ENCODE results near the gene ITGA2B. TPM values are rescaled to one million over a fixed set of nuclear protein-coding genes. Genes with fewer than 3 reads are reported as not detected.

Gene ITGA2B
- total and polyA plus RNA-seq, 2 experiments from 2014 or later: not detected

DNA sequence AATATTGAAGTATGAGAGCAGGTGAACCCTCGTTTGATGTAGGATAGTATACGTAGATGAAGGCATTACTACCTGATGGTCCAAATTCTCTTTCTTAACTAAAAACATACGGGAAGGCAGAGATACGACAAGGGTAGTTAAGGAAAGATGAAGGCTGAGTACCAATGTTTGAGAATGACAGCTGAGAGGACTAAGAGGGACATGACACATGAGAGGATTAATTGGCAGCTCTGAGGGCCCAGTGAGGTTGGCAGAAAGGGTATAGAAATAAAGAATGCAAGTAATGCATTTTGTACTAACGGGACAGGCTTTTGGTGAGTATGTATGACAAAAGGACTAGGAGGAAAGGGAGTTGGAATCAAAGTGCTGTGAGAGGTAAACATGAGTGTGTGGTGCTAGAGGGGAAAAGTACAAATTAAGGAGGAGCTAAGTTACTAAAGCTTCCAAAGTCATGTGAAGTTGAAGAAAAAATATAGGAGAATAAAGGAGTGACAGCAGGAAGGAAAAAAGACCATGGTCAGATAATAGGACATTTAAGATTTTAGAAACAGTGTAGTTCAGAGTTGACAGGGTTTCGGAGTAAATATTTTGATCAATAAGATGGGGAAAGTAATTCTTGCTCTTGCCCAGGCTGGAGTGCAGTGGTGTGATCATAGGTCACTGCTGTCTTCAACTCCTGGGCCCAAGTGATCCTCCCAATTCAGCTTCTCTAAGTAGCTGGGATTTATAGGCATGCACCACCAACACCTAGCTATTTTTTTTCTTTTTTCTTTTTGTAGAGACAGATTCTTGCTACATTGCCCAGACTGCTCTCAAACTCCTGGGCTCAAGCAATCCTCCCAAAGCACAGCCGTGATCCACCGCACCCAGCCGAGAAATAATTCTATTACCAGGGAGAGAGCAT is 43.1 kb upstream of the ITGA2B start:
- no peaks in the 10 kb centered on the region for H4K20me1 ChIP-seq (ENCODE audit: insufficient read depth)
- H3K9ac ChIP-seq: no peak overlapping the region
- no peaks in the 10 kb centered on the region for H3K9me2 ChIP-seq (ENCODE audit: insufficient read depth)
- no peak overlapping the region for H2AFZ ChIP-seq
- in situ Hi-C loops (cut with MboI): no loop called here
- 97 to 98% methylated on average over 9 of the region's 9 CpGs for WGBS, 2 experiments (ENCODE audit: low coverage in 1 of 2, low lambda C conversion rate in 2 of 2, missing lambda C conversion rate in 2 of 2)
- peaks cover 40% of the 10 kb centered on the region for H3K79me2 ChIP-seq (ENCODE audit: insufficient read depth)
- H3K4me2 ChIP-seq (ENCODE audit: unreplicated experiment): no peak overlapping the region
- no peak for DNase-seq
- no peaks in the 10 kb centered on the region for H3K9me3 ChIP-seq (ENCODE audit: low read depth)
- no peaks in the 10 kb centered on the region for H3K4me1 ChIP-seq (ENCODE audit: insufficient read depth)
- no peaks in the 10 kb centered on the region; the same call in 1 of the 2 replicates for H3F3A ChIP-seq (ENCODE audit: insufficient read depth)
- H3K27ac ChIP-seq: no peak overlapping the region
- H3K36me3 ChIP-seq (ENCODE audit: low read depth): peaks cover 33% of the 10 kb centered on the region
- no peak overlapping the region for H3K4me3 ChIP-seq
- TF ChIP-seq EZH2 (IDR thresholded peaks at IDR 0.05; ENCODE audit: insufficient read depth, poor library complexity, severe bottlenecking) (no peak), EZH2phosphoT487 (IDR thresholded peaks at IDR 0.05; ENCODE audit: insufficient read depth, low read depth) (no peak)
- no peaks in the 10 kb centered on the region for H3K27me3 ChIP-seq (replicated peaks; ENCODE audit: insufficient read depth)

DNA sequence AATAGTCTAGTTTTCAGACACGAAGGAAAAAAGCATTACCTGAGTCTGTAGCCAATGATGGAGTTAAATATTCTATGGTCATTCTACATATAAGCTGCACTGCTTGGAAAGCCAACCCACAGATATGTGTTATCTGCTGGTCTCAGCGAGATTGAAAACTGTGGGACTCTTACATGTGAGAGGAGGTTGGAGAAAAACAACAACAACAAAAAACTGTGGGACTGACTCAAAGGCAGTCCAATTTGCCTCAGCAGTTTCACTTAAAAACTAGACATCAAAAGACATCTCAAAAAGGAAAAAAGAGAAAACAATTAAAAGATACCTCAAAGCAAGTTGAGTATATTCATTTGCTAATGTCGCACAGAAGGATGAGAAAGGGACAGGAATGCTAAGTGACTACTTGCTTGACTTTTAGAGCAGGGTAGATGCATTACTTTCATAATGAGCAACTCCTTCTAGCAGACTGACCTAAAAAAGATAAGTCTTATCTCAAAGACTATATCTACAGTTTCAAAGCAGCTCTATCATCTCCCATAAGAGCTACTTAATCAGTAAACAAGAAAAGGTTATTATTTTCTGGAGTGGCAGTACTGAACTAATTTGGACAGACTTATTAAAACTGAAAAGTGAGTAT is 35.5 kb upstream of the ITGA2B start:
- DNase-seq: no peak
- H2AFZ ChIP-seq: no peak overlapping the region
- H3K27ac ChIP-seq: no peak overlapping the region
- 98 to 99% methylated on average over 3 of the region's 3 CpGs for WGBS, 2 experiments (ENCODE audit: low coverage in 1 of 2, low lambda C conversion rate in 2 of 2, missing lambda C conversion rate in 2 of 2)
- no peaks in the 10 kb centered on the region for H4K20me1 ChIP-seq (ENCODE audit: insufficient read depth)
- no peaks in the 10 kb centered on the region for H3K27me3 ChIP-seq (replicated peaks; ENCODE audit: insufficient read depth)
- TF ChIP-seq EZH2phosphoT487 (IDR thresholded peaks at IDR 0.05; ENCODE audit: insufficient read depth, low read depth) (no peak), EZH2 (IDR thresholded peaks at IDR 0.05; ENCODE audit: insufficient read depth, poor library complexity, severe bottlenecking) (no peak)
- peaks cover 29% of the 10 kb centered on the region for H3K36me3 ChIP-seq (ENCODE audit: low read depth)
- H3K9me3 ChIP-seq (ENCODE audit: low read depth): no peaks in the 10 kb centered on the region
- no peak overlapping the region for H3K4me3 ChIP-seq
- H3K79me2 ChIP-seq (ENCODE audit: insufficient read depth): peaks cover 36% of the 10 kb centered on the region
- in situ Hi-C loops (cut with MboI): no loop called here
- no peaks in the 10 kb centered on the region for H3F3A ChIP-seq (ENCODE audit: insufficient read depth)
- no peak overlapping the region for H3K4me2 ChIP-seq (ENCODE audit: unreplicated experiment)
- no peak overlapping the region for H3K9ac ChIP-seq
- H3K4me1 ChIP-seq (ENCODE audit: insufficient read depth): no peaks in the 10 kb centered on the region
- H3K9me2 ChIP-seq (ENCODE audit: insufficient read depth): no peaks in the 10 kb centered on the region

DNA sequence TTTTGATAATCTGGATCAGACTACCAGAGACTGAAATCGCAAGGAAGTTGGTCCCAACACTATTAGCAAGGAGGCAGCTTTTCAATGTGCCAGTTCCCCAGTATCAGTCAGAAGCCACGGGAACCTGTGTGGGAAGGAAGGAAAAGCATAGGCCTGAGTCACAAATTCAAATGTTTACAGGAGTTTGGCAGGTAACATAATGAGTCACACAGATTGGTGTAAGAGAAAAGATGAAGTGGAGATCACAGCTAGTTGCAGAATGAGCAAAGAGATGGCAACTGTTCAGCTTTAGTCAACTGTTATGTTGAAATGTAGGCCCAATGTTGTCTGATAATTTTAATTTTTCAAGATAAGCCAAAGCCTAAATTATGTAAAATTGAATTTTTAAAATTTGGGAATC is 28.1 kb upstream of the ITGA2B start:
- Histone ChIP-seq H3K9me3 (ENCODE audit: low read depth) (no peaks in the 10 kb centered on the region), H3K9me2 (ENCODE audit: insufficient read depth) (no peaks in the 10 kb centered on the region), H3F3A (ENCODE audit: insufficient read depth) (peaks cover 25% of the 10 kb centered on the region), H3K4me3 (no peak overlapping the region), H2AFZ (no peak overlapping the region), H3K27me3 (replicated peaks; ENCODE audit: insufficient read depth) (no peaks in the 10 kb centered on the region), H3K27ac (peak overlapping the region; percentile 68), H3K4me1 (ENCODE audit: insufficient read depth) (peaks cover 11% of the 10 kb centered on the region), H4K20me1 (ENCODE audit: insufficient read depth) (peaks cover 2% of the 10 kb centered on the region; the same call in 1 of the 2 replicates), H3K4me2 (ENCODE audit: unreplicated experiment) (no peak overlapping the region), H3K36me3 (ENCODE audit: low read depth) (peaks cover 16% of the 10 kb centered on the region), H3K79me2 (ENCODE audit: insufficient read depth) (no peaks in the 10 kb centered on the region; the same call in 1 of the 2 replicates), H3K9ac (peak overlapping the region; percentile 35; the same call in 1 of the 2 replicates)
- 49 to 52% methylated on average over 2 of the region's 2 CpGs for WGBS, 2 experiments (ENCODE audit: low coverage in 1 of 2, low lambda C conversion rate in 2 of 2, missing lambda C conversion rate in 2 of 2)
- in situ Hi-C loops (cut with MboI): no loop called here
- peak; percentile 93 for DNase-seq
- TF ChIP-seq EZH2 (IDR thresholded peaks at IDR 0.05; ENCODE audit: insufficient read depth, poor library complexity, severe bottlenecking): no peak
- TF ChIP-seq EZH2phosphoT487 (IDR thresholded peaks at IDR 0.05; ENCODE audit: insufficient read depth, low read depth): no peak

DNA sequence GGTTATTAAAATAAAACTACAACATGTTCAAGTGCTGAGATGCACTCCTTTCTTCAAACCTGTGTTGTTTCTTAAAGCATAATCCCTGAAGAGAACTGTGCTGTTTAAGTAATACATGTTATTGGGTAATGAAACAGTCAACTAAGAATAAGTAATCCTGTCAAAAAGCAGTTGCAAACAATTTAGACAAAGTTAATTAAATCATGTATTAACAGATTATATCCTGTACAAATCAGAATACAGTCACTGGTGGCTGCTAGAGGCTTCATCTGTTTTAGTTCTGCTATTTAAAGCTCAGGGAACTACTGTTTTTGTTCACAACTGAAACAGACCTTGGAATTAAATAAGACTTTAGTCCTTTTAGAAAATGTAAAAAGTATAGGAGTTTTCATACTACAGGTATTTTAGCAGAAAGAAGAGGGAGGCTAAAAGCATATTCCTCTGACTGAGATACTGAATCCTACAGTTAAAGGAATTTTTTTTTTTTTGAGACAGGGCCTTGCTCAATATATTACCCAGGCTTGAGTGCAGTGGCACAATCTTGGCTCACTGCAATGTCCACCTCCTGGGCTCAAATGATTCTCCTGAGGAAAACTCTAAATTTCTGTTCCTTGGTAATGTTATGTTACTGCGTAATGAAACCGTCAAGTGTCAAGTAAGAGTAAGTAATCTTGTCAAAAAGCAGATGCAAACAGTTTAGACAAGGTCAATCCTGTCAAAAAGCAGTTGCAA is 27.3 kb upstream of the ITGA2B start:
- H3K4me2 ChIP-seq (ENCODE audit: unreplicated experiment): no peak overlapping the region
- H3K4me3 ChIP-seq: no peak overlapping the region
- peaks cover 25% of the 10 kb centered on the region for H3F3A ChIP-seq (ENCODE audit: insufficient read depth)
- H3K36me3 ChIP-seq (ENCODE audit: low read depth): peaks cover 16% of the 10 kb centered on the region
- DNase-seq: no peak
- TF ChIP-seq EZH2phosphoT487 (IDR thresholded peaks at IDR 0.05; ENCODE audit: insufficient read depth, low read depth): no peak
- no peak for TF ChIP-seq EZH2 (IDR thresholded peaks at IDR 0.05; ENCODE audit: insufficient read depth, poor library complexity, severe bottlenecking)
- in situ Hi-C loops (cut with MboI): no loop called here
- H3K4me1 ChIP-seq (ENCODE audit: insufficient read depth): peaks cover 11% of the 10 kb centered on the region
- no peaks in the 10 kb centered on the region for H3K27me3 ChIP-seq (replicated peaks; ENCODE audit: insufficient read depth)
- H4K20me1 ChIP-seq (ENCODE audit: insufficient read depth): peaks cover 2% of the 10 kb centered on the region; the same call in 1 of the 2 replicates
- H2AFZ ChIP-seq: no peak overlapping the region
- no peaks in the 10 kb centered on the region for H3K9me2 ChIP-seq (ENCODE audit: insufficient read depth)
- H3K9me3 ChIP-seq (ENCODE audit: low read depth): no peaks in the 10 kb centered on the region
- no peaks in the 10 kb centered on the region; the same call in 1 of the 2 replicates for H3K79me2 ChIP-seq (ENCODE audit: insufficient read depth)
- no peak overlapping the region; the same call in 1 of the 2 replicates for H3K9ac ChIP-seq
- 96% methylated on average over 2 of the region's 2 CpGs for WGBS, 2 experiments (ENCODE audit: low coverage in 1 of 2, low lambda C conversion rate in 2 of 2, missing lambda C conversion rate in 2 of 2)
- peak overlapping the region; percentile 66 for H3K27ac ChIP-seq

Measured in GM23248 (cell line).